ES-I3 (cell line): ENCODE results near the gene EMILIN3.
"Not testable (repeated sequence)": the region's sequence is repeated elsewhere in the genome, so short reads cannot be mapped to it uniquely, and the experiment has no call there.

Experiments used
- H3K36me3 ChIP-seq: 2 replicates; pipeline ENCODE4 v1.6.1; 2013; ENCODE audit warnings: mild to moderate bottlenecking, low read length, control low read depth, moderate library complexity; ENCODE audit not compliant: insufficient read depth
- H3K4me1 ChIP-seq: 2 replicates; pipeline ENCODE4 v1.6.1; 2013; ENCODE audit warnings: mild to moderate bottlenecking, control low read depth, low read length; ENCODE audit not compliant: insufficient read depth
- H3K9ac ChIP-seq: 2 replicates; pipeline ENCODE4 v1.6.1; 2013; ENCODE audit warnings: low read depth, mild to moderate bottlenecking, low read length, moderate library complexity
- H3K9me3 ChIP-seq: 2 replicates; pipeline ENCODE4 v1.6.1; 2013; ENCODE audit warnings: mild to moderate bottlenecking, low read length, moderate library complexity; ENCODE audit not compliant: control insufficient read depth, insufficient read depth

EMILIN3 gene

DNA sequence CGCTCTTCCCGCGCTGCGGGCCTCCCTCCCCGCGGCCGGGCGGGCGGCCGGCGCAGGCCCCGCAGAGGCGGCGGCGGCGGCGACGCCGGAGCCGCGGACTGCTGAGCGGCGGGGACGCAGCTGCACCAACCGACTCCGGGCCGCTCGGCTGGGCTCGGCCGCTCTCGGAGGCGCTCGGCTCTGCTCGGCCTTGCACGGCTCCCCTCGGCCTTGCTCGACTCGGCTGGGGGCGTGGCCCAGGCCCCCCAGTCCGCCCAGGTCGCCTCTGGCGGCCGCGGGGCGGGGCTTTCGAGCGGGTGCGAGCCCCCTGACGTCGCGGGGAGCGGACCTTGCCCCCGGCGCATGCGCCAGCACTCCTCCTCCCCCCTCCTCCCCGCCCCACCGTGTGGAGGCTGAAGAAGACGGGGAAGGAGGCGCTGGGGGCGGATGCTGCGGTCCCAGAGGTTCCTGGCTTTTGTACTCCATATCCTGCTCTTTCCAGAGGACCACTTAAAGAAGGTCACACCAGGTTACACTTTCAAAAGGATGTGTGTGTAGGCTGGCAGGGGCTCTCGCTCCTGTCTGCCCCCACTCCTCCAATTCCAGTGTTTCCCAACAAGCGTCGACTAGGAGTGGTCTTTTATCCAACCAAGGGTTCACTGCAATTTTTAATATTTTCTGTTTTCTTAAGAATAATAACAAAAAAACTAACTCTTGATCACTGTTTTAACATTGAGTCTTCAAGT lies 48.9 kb downstream of the EMILIN3 start, which contains the start of gene ZHX3:
Gene ZHX3 (minus strand): TSS at position 186 of the 725 bp plus-strand sequence. CDS start 112,815 bp downstream, outside the sequence.
- H3K9ac ChIP-seq, result peak within 1 kb of the TSS; percentile 70
- no peaks in the 10 kb centered on the region for H3K36me3 ChIP-seq
- H3K9me3 ChIP-seq, result no peaks in the 10 kb centered on the region
- peaks cover 7% of the 10 kb centered on the region for H3K4me1 ChIP-seq

DNA sequence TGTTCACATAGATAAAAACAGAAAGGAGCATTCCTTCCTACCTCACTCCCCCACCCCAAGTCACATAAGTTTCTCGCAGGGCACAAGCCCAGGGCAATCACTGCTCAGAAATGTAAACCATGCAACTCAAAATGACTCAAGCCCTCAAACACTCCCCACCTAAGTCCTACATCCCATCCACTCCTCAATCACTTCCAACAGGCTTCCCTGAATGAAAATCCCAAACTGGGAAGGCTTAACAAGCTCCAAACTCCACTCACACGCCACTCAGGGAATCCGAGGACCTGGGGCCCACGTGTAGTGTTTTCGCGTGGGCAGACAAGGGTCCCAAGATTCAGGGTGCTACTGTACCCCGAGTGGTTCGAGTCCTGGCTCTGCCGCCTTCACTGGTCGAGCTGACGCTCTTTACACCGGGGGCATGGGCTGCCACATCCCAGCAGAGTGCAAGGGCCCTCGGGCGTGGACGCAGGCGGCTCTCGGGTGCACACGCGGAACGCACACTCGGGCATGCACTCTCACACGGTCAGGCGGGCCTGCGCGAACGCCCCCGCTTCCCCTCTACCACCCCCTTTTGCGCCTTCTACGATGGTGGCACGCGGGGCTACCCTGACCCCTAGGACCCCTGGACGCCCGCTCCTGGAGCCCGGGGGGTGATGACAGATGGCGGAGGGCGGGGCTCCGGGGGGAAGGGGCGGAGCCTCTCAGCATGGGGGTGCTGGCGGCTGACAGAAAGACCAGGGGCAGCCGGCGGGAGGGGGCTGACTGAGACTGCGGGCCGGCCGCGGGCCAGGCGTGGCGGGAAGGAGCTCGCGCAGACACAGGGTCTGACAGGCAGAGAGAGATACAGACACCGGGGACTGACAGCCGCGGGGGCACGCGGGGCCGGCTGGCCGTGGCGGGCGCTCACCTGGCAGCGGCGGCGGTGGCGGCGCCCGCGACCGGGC lies 49.7 kb downstream of the EMILIN3 start:
- H3K36me3 ChIP-seq, result no peaks in the 10 kb centered on the region
- no peaks in the 10 kb centered on the region for H3K9me3 ChIP-seq
- H3K9ac ChIP-seq, result peak overlapping the region; percentile 70
- H3K4me1 ChIP-seq, result peaks cover 7% of the 10 kb centered on the region

DNA sequence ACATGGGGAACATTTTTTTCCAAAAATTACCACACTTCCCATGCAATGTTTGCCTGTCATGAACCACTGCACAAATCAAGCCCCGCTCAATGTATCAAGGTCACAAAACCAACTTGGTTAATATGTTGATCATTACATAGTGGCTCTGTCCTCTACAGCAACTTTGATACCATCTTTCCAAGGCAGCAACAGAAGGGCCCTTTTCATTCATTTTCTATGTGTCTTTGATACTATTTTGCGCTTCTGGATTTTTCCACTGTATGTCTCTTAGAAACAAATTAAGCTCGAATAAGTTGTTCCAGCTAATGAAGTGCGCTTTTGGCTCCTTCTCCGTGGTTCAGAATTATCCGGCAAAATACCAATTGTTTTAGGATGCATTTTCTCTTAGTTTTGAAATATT lies 50.6 kb downstream of the EMILIN3 start:
- no peak overlapping the region for H3K9ac ChIP-seq
- H3K4me1 ChIP-seq, result peaks cover 7% of the 10 kb centered on the region
- no peaks in the 10 kb centered on the region for H3K9me3 ChIP-seq
- H3K36me3 ChIP-seq, result no peaks in the 10 kb centered on the region

DNA sequence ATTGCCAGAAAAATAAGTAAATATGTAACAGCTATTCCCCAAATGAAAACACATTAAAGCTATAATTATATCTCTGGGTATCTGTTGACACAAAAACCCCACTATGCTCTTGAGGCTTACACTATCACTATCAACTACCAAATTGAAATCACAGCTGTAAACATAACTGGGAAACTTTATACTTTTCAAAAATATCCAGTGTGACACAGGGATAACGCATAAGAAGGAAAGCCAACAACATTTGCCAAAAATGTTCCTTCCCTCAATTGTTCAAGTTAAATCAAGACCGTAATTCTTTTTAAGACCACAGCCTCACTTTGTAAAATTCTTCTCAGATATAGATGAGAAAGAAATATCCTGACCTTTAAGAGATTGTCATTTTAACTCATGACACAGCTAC lies 52.2 kb downstream of the EMILIN3 start:
- Histone ChIP-seq H3K9ac (no peak overlapping the region), H3K9me3 (no peaks in the 10 kb centered on the region), H3K36me3 (no peaks in the 10 kb centered on the region), H3K4me1 (peaks cover 7% of the 10 kb centered on the region)

DNA sequence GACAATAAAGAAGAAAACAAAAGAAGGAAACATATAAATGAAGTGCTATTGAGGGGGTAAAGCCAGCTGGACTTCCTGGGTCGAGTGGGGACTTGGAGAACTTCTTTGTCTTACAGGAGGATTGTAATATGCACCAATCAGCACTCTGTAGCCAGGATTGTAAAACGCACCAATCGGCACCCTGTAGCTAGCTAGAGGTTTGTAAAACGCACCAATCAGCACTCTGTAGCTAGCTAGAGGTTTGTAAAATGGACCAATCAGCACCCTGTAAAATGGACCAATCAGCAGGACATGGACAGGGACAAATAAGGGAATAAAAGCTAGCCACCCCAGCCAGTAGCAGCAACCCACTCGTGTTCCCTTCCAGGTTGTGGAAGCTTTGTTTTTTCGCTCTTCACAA lies 54.6 kb downstream of the EMILIN3 start:
- H3K9ac ChIP-seq, H3K9me3 ChIP-seq, H3K36me3 ChIP-seq: not testable (repeated sequence)
- peaks cover 21% of the 10 kb centered on the region for H3K4me1 ChIP-seq
